GM12891 (cell line): ENCODE results near the gene ZNF839.
A peak's percentile ranks its signal among the peaks of the same experiment; 100 is the strongest.

Source experiments
- DNase-seq: peaks from one replicate; pipeline ENCODE4 v3.0.0; 2011; ENCODE audit warnings: low spot score; ENCODE audit not compliant: insufficient read length
- FAIRE-seq: peaks from 2 replicates; lab custom pipeline; 2011; peaks lifted over from hg19 to GRCh38; lab: Jason Lieb, UNC
- PAX5 ChIP-seq: IDR thresholded peaks from 2 replicates; pipeline ENCODE4 v1.6.1; 2011; ENCODE audit warnings: low read length, moderate library complexity, mild to moderate bottlenecking; ENCODE audit not compliant: insufficient read depth, severe bottlenecking
- POLR2A ChIP-seq: IDR thresholded peaks from 2 replicates; pipeline ENCODE4 v1.6.1; 2011; ENCODE audit warnings: low read depth, low read length, control low read depth
- POLR2AphosphoS5 ChIP-seq: IDR thresholded peaks from 2 replicates; pipeline ENCODE4 v1.6.1; 2011; ENCODE audit warnings: low read depth, low read length, control low read depth
- POU2F2 ChIP-seq: IDR thresholded peaks from 2 replicates; pipeline ENCODE4 v1.6.1; 2011; ENCODE audit warnings: low read depth, mild to moderate bottlenecking, control low read depth, low read length, moderate library complexity
- SPI1 ChIP-seq: IDR thresholded peaks from 2 replicates; pipeline ENCODE4 v1.6.1; 2011; ENCODE audit warnings: low read depth, low read length, control low read depth
- TAF1 ChIP-seq: IDR thresholded peaks from 2 replicates; pipeline ENCODE4 v1.6.1; 2011; ENCODE audit warnings: low read depth, low read length, control low read depth

The ZNF839 gene

DNA sequence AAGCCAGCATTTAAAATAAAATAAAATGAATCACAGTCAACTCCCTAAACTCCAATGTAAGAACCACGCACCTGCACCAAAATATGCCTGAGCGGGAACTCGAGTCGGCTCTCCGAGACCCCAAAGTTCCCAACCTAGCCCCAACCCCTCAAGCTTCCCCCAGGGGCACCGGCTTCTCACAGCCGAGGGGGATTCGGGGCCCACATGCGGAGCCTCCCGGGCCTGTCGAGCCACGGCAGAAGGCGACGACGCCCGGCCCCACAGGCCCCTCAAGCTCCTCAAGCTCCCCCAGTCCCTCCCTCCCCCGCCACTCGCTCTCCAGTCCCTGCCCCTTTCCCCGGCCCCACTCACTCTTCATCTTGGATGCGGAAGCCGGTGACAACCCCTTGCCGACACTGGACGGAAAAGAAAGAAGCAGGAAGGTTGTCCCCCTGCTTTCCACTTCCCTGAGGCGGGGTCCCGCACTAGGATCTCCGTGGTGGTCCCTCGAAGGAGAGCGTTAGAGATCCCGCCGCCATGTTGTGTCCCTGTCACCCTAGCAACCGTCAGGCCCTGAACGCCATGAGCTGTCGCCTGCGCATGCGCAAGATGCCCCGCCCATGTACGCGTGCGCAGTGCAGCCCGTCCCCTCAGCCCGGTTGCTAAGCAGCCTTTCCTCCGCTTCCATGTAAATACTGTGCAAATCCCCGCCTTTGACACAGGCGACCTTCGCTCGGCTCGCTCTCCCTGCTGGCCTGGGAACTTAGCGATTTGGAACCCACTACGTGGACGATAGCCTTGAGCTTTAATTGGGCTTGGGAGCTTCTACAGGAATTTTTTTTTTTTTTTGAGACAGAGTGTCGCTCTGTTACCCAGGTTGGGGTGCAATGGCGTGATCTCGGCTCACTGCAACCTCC lies 14.7 kb upstream of the ZNF839 start, which contains the start of gene MOK:
Gene MOK, minus strand, starts transcription at position 554 of the 896 bp plus-strand sequence. Its CDS starts 196 bp downstream, at position 358.
- FAIRE-seq (peak; percentile 100), DNase-seq (peak; percentile 96)
- no peak for TF ChIP-seq SPI1
- no peak for TF ChIP-seq POLR2A
- TF ChIP-seq POLR2AphosphoS5, result no peak
- no peak for TF ChIP-seq POU2F2
- TF ChIP-seq TAF1, result no peak
- no peak for TF ChIP-seq PAX5

GRCh38 chr14:102314242-102315011 lies 5.1 kb upstream of the ZNF839 start:
- FAIRE-seq, result peak; percentile 23
- DNase-seq, result peak; percentile 80
- TF ChIP-seq PAX5 (peak; percentile 15), SPI1 (0 out of 2 replicates have a peak, but pooled peaks have one; percentile 2), POU2F2 (no peak)

GRCh38 chr14:102315121-102315520 lies 4.4 kb upstream of the ZNF839 start:
- no peak for FAIRE-seq
- DNase-seq, result no peak
- TF ChIP-seq POU2F2 (no peak), POLR2A (no peak), PAX5 (no peak), TAF1 (no peak), POLR2AphosphoS5 (no peak), SPI1 (no peak)

DNA sequence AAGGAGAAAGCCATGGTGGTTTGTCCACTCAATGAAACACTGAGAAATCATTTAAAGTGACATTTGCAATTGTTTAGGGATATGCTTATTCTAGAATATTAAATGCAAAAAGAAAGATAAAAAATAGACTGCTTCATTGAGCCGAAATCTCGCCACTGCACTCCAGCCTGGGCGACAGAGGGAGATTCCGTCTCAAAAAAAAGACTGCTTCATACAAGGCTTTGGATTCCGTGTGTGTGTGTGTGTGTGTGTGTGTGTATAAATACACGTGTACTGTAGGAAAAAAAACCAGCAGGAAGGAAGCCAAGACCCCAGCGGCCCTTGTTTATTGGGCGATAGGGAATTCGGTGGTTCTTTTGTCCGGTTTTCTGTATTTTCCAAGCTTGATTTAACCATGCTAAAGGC lies 3.2 kb upstream of the ZNF839 start:
- FAIRE-seq (no peak), DNase-seq (no peak)
- TF ChIP-seq TAF1 (no peak), PAX5 (no peak), POLR2A (no peak), POU2F2 (no peak), SPI1 (no peak), POLR2AphosphoS5 (no peak)

- DNase-seq (peak; percentile 76), FAIRE-seq (peak; percentile 78)
- TF ChIP-seq POU2F2 (peak; percentile 23; the same call in 1 of the 2 replicates), TAF1 (0 out of 2 replicates have a peak, but pooled peaks have one; percentile 22), POLR2AphosphoS5 (no peak), SPI1 (no peak), POLR2A (no peak), PAX5 (peak; percentile 29)
These were observed 2.6 kb upstream of the ZNF839 start for GRCh38 chr14:102316743-102317563.

DNA sequence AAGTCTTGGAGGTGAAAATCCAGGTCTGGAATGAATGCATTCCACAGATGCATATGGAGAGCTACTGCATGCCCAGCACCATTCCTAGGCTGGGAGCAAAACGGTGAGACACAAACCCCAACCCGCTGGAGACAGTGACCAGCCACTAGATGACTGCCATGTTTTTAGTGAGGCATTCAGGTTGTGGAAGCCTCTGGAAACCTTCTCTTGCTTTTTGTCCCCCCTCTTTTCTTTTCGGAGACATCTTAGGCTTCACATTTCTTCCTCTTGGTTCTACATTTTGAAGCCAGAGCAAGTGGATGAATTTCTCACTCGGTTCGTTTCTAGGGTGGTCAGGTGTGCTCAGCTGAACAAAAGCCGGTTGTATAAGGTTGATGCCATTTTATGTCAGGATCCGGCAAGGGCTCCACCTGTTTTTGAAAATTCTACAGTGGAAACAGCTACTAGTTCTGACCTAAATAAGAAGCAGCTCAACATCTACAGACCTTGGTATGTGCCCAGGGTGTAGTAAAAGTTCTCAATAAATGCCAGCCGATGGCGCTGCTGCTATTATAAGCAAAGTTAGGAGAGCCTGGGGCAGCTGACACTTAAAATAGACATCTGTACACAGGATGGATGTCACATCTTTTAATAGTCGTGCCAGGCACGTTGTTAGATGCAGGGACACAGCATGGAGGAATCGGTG lies 1.8 kb upstream of the ZNF839 start:
- TF ChIP-seq TAF1, result 0 out of 2 replicates have a peak, but pooled peaks have one; percentile 22
- no peak for TF ChIP-seq POLR2AphosphoS5
- no peak for FAIRE-seq
- no peak for DNase-seq

DNA sequence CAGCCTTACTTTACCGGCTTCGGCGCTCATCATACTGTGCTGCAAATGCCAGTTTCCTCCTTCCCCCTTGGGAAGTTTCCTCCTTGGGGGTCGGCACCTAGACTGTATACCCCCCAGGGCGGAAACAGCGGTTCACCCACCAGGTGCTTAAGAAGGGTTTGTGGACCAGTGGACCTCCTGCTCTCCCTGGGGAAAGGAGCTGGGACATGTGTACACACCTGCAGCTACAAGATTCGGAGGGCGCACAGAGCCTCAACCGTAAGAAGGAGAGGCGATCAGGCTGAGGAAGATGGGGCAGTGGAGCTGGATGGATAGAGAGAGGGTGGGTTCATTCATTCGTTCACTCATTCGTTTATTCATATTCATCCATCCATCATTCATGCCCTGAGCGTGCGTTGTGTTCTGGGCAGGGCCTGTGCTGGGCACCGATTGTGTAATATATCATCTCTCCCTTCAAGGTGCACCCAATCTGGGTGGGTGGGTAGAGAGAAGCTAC lies 717 bp upstream of the ZNF839 start:
- FAIRE-seq (peak; percentile 5), DNase-seq (no peak)
- TF ChIP-seq SPI1 (no peak), PAX5 (no peak), POLR2A (no peak), POLR2AphosphoS5 (no peak), POU2F2 (no peak), TAF1 (no peak)

DNA sequence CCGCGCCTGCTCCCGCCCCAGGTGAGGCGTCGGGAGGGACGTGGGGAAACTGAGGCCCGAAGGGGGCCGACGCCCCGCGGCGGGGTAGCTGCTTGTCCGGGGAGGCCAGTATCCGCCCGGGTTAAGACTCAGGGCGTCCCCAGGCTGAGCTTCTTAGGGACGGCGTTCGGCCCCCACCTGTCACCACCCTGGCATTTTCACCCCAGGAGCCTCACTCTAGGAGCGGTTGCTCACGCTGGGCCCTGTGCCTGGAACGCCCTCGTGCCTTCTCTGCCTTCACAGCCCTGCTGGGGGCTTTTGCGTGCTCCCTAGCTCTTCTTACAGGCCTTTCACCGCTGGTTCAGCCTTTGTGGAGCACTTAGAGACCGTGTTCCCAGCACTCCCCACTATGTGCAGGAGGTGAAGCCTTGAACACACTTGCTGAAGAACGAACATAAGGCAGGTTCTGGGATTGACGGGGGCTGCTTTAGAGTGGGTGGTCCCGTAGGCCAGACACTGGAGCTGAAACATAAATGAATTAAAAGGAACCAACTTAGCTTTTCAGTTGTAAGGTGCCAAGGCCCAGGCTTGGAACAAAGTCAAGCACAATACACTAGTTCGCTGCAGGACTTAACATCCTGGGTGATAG lies 601 bp downstream of the ZNF839 start:
- FAIRE-seq (peak; percentile 41), DNase-seq (no peak)
- TF ChIP-seq TAF1 (no peak), SPI1 (no peak), POLR2AphosphoS5 (no peak), POU2F2 (no peak), POLR2A (no peak), PAX5 (no peak)
